Esophagus squamous epithelium (tissue), 5 donors: ENCODE results near the gene DNAJB6. TPM values are rescaled to one million over a fixed set of nuclear protein-coding genes. Genes with fewer than 3 reads are reported as not detected.

Experiments used
- DNase-seq: peaks from one replicate; lab custom pipeline; 2025; lab: John Stamatoyannopoulos, UW
- H3K27ac ChIP-seq, 4 donors: fragments of 200-600 bp; sonication (generic); one replicate each; pipeline ENCODE4 v1.5.1; 2016 to 2019; ENCODE audit warnings: mild to moderate bottlenecking in 1 of 4
- H3K27me3 ChIP-seq, 4 donors: fragments of 200-600 bp; sonication (generic); 1 replicate in 3 of 4; 2 replicates in 1 of 4; pipeline versions ENCODE4 v1.5.1 to v1.6.0; 2017 to 2021; ENCODE audit warnings: antibody characterized with exemption in 1 of 4
- H3K36me3 ChIP-seq, 3 donors: fragments of 200-600 bp; sonication (generic); one replicate each; pipeline ENCODE4 v1.5.1; 2016 to 2019
- H3K4me1 ChIP-seq, 3 donors: fragments of 200-600 bp; sonication (generic); one replicate each; pipeline ENCODE4 v1.5.1; 2017 to 2019
- H3K4me3 ChIP-seq, 4 donors: fragments of 200-600 bp; sonication (generic); 1 replicate in 3 of 4; 2 replicates in 1 of 4; pipeline ENCODE4 v1.5.1; 2016 to 2019; ENCODE audit warnings: mild to moderate bottlenecking in 2 of 4, moderate library complexity in 1 of 4
- H3K9me3 ChIP-seq, 3 donors: fragments of 200-600 bp; sonication (generic); one replicate each; pipeline ENCODE4 v1.5.1; 2016 to 2019
- CTCF ChIP-seq, 6 experiments: fragments of 450-650 bp in 4 of 6; fragments of 200-600 bp in 2 of 6; sonication (generic) in 2 of 6; IDR thresholded peaks; one replicate each; pipeline ENCODE4 v1.5.1; 2016 to 2019; ENCODE audit warnings: antibody characterized with exemption in 6 of 6, mild to moderate bottlenecking in 4 of 6, moderate library complexity in 4 of 6
- POLR2A ChIP-seq, 4 donors: fragments of 450-650 bp; IDR thresholded peaks; one replicate each; pipeline ENCODE4 v1.6.1; 2017; ENCODE audit warnings: antibody characterized with exemption in 4 of 4, mild to moderate bottlenecking in 4 of 4, moderate library complexity in 3 of 4
- WGBS, 2 donors: methylation state at CpG; one replicate each; pipeline ENCODE4 v1.1.5; 2018; 5-methylcytosine and 5-hydroxymethylcytosine counted together
- intact Hi-C: fragments of 100-400 bp; cut with DNase I; formaldehyde crosslinking; loops from one replicate; pipeline ENCODE4 v1.15.0; 2022
- total RNA-seq, 4 donors: library from RNA; depleted of rRNA; stranded (reverse); fragments of >200 nt; gene quantifications; one replicate each; pipeline ENCODE4 v1.1.0, GENCODE V29; 2016
- donor health status: DM: yes; HTN: yes; CAD: no.

DNAJB6 gene
- total RNA-seq, 4 donors from 2014 or later = 96.5 to 193 (median 160) TPM

GRCh38 chr7:157352516-157352915 lies 15.7 kb downstream of the DNAJB6 start:
- 57 to 69% methylated on average over 6 of the region's 6 CpGs for WGBS, 2 donors
- Histone ChIP-seq H3K4me3 (no peak overlapping the region), H3K4me1 (peaks cover 48 to 100% (median 63%) of the 10 kb centered on the region in 3 donors), H3K36me3 (peaks cover 0 to 7% (median 0%) of the 10 kb centered on the region in 3 donors), H3K27ac (no peak overlapping the region), H3K9me3 (no peaks in the 10 kb centered on the region), H3K27me3 (no peaks in the 10 kb centered on the region)
- intact Hi-C loops = no loop called here
- TF ChIP-seq POLR2A (IDR thresholded peaks at IDR 0.05) (no peak), CTCF (IDR thresholded peaks at IDR 0.05) (no peak)
- no peak for DNase-seq

GRCh38 chr7:157355784-157356511 lies 19.1 kb downstream of the DNAJB6 start:
- intact Hi-C loops = no loop called here
- Histone ChIP-seq H3K36me3 (peaks cover 0 to 28% (median 13%) of the 10 kb centered on the region in 3 donors), H3K4me1 (peaks cover 34 to 89% (median 58%) of the 10 kb centered on the region in 3 donors), H3K27me3 (no peaks in the 10 kb centered on the region), H3K4me3 (peak overlapping the region in 2 of 4 donors; percentile 6 to 21), H3K27ac (peak overlapping the region; percentile 40 to 83 (median 69)), H3K9me3 (no peaks in the 10 kb centered on the region)
- no peak for DNase-seq
- 32 to 42% methylated on average over 11 to 15 of the region's 15 CpGs for WGBS, 2 donors
- no peak for TF ChIP-seq CTCF (IDR thresholded peaks at IDR 0.05)
- TF ChIP-seq POLR2A (IDR thresholded peaks at IDR 0.05) = peak in 1 of 4 donors; percentile 14

GRCh38 chr7:157357129-157358040 lies 20.6 kb downstream of the DNAJB6 start:
- intact Hi-C loops = no loop called here
- TF ChIP-seq POLR2A (IDR thresholded peaks at IDR 0.05) (no peak), CTCF (IDR thresholded peaks at IDR 0.05) (no peak)
- H3K36me3 ChIP-seq = peaks cover 0 to 42% (median 20%) of the 10 kb centered on the region in 3 donors
- H3K27me3 ChIP-seq = no peaks in the 10 kb centered on the region
- no peak for DNase-seq
- peaks cover 34 to 75% (median 53%) of the 10 kb centered on the region in 3 donors for H3K4me1 ChIP-seq
- 66 to 80% methylated on average over 12 to 15 of the region's 24 CpGs for WGBS, 2 donors
- no peak overlapping the region for H3K4me3 ChIP-seq
- H3K9me3 ChIP-seq = no peaks in the 10 kb centered on the region
- H3K27ac ChIP-seq = peak overlapping the region; percentile 30 to 83 (median 69)

- intact Hi-C loops = no loop called here
- DNase-seq = no peak
- 71 to 76% methylated on average over 12 to 13 of the region's 13 CpGs for WGBS, 2 donors
Measured at GRCh38 chr7:157358041-157358752, 21.4 kb downstream of the DNAJB6 start.

More at GRCh38 chr7:157358041-157358752, 21.4 kb downstream of the DNAJB6 start:
- Histone ChIP-seq H3K36me3 (peaks cover 0 to 50% (median 25%) of the 10 kb centered on the region in 3 donors), H3K27me3 (no peaks in the 10 kb centered on the region), H3K4me1 (peaks cover 34 to 67% (median 53%) of the 10 kb centered on the region in 3 donors), H3K27ac (peak overlapping the region in 1 of 4 donors; percentile 30), H3K9me3 (no peaks in the 10 kb centered on the region), H3K4me3 (no peak overlapping the region)
- TF ChIP-seq CTCF (IDR thresholded peaks at IDR 0.05) (peak in 1 of 6 experiments; percentile 17), POLR2A (IDR thresholded peaks at IDR 0.05) (no peak)
